CD4-positive, alpha-beta T cell treated with Interleukin-17A for 4 hours (primary cell): ENCODE data around the gene STC2.
"Not testable (repeated sequence)": the region's sequence is repeated elsewhere in the genome, so short reads cannot be mapped to it uniquely, and the experiment has no call there.

Experiments
- DNase-seq: peaks from one replicate; pipeline ENCODE4 v3.0.0-alpha.2; 2020; ENCODE audit warnings: mixed read lengths

The STC2 gene

DNA sequence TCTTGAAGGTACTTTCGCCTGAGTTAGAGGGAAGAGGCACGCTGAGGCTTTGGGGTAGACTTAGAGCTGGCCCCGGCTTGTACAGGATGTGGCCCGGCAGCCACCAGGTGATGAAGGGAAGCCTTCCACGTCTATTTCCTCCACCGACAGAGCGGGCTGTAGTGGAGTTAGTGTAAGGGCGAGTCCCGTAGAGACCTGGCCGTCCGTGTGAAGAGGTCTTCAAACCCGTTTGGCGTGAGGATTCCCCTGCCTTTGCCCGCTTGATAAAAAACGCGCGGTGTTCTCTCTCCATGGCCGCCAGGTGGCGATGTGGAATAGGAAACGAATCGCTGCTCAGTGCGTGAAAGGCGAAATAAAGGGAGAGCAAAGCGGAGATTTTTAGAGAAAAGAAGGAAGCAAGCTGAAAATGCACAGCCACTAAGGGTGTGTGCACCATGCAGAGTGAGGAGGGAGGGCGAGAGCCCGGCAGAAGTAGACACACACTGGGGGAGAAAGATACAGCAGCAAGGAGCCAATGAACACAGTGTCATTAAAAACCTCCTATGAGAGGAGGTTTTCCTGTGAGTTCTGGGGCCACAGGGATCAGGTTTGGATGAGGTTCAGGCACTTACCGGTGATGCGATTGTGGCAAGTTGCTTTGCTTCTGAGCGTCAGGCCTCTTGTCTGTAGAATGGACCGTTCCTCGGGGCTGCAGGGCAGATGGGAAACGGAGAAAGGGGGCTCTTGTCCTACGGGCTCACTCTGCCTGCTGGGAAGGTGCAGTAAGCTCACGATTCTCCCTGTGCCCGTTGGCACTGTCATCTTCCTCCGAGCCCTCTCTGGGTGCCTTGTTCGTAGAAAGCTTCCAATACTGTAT is 34.2 kb downstream of the STC2 start:
- peak; percentile 68 for DNase-seq

DNA sequence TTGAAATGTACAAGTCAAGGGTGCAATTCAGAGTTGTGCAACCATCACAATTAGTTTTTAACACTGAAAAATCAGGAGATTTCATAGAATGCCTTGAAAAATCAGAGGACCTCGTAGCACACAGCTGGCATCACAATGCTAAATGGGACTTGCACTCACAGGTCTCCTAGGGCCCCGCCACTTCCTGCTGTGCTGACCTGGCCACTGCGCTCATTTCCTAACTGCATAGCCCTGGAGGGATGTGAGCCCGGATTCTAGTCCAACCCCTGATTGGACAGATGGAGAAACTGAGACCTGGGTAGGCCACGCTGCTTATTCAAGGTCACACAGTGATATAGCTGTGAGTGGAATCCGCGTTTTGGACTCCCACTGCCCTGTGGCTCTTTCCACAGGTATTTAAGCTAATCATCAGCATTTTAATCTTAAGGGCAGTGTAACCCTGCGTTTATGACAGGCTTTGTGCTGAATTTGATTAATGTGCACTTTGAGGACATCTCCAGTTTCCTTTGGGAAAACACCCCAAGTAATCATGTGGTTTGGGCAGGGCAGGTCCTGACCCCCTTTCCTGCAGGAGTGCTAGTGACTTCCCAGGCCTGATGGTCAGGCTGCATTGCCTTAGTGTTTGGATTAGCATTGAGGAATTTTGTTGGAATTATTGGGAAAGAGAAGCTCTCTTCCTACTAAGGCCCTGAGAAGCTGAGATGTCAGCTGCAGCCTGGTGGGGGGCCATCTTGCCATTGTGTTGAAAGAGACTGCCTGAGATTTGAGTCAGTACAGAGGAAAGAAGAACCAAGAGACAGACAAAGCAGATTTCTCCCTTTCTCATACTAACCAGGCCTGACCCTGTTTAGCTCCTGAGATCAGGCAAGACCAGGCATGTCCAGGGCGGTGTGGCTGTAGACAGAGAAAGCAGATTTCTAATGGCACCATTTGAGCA is 36.2 kb downstream of the STC2 start:
- no peak for DNase-seq

DNA sequence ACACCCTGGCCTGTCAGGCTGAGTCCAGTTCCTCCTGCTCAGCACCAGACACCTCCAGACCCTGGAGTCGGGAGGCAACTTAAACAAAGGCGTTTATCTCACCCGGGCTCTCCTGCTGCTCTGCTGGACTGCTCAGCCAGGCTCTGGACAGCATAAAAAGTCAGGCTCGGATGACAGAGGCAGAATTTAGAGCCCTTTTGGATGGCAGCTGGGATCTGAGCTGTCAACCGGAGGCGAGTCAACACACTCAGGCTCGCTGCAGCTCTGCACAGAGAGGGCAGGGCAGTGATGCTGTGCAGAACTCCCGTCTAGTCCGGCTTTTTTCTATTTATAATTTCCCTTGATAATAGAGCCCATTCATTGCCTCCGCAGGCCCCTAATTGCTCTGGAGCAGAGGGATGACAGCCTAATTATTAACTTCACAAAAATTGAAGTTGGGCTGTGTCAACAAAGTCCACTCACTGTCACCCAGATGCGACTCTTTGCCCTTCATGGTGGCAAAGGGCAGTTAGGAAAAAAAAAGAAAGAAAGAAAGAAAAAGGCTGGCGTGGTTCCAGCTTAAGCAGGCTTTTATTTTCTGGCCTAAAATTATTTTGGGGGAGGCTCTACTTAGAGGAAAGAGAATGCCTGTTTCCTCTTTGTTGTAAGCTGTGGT is 37.6 kb downstream of the STC2 start:
- no peak for DNase-seq

DNA sequence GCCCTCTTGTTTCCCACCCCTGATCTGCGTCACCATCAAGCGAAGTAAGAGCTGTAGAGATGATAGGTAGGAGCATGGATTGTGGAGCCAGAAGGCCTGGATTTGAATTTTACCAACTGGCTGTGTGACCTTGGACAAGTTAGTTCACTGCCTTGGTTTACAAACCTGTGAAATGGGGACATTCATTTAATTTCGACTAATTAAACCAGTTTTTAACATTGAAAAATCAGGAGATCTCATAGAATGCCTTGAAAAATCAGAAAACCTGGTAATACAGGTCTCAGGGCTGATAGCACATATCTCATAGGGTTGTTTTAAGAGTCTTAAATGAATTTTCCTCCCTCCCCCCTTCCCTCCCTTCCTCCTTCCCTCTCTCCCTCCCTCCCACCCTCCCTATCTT is 38.8 kb downstream of the STC2 start:
- no peak for DNase-seq

DNA sequence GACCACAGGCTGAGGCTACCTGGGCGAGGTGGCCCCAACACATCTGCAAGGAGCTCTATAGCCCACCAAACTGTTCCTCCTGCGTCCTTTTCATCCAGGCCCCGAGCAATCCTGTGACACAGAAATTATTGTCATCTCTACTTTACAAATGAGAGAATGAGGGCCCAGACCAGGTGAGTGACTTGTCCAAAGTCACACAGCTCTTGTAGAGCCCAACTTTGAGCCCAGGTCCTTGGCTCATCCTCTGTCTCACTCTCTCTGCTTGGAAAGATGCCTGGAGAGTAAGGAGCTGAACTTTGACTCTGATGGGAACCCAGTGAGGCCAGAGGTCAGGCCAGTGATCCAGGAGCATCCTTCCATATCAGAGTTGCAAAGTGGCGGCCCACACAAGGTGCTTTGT is 39.6 kb downstream of the STC2 start:
- no peak for DNase-seq

DNA sequence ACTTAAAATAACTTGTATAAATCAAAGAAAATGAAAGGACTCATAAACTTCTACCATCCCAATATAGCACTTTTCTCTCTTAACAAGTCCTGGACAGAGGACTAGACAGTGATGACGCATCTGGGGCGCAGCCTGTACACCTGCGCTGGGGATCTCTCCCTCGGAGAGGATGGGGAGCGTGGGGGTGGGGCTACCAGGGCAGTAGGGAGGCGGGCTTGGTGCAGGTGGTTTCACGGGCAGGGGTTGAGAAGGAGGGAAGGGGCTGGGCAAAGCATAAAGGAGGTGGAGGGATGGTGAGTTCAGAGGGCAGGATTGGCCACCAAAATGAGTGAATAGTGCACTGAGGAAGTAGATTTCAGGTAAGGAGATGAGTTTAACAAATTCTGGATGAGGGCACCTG is 41.1 kb downstream of the STC2 start:
- no peak for DNase-seq

DNA sequence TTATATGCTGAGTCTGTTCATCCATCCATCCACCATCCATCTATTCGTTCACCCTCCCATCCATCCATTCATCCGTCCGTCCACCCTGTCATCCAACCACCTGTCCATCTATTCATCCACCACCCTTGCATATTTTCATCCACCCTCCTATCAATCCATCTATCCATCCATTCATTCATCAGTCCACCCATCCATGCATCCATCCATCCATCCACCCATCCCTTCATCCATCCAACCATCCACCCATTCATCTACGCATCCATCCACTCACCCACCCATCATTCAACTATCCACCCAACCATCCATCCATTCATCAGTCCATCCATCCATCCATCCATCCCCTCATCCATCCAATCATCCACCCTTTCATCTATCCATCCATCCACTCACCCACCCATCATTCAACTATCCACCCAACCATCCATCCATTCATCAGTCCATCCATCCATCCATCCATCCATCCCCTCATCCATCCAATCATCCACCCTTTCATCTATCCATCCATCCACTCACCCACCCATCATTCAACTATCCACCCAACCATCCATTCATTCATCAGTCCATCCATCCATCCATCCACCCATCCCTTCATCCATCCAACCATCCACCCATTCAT is 43.8 kb downstream of the STC2 start:
- not testable (repeated sequence) for DNase-seq

DNA sequence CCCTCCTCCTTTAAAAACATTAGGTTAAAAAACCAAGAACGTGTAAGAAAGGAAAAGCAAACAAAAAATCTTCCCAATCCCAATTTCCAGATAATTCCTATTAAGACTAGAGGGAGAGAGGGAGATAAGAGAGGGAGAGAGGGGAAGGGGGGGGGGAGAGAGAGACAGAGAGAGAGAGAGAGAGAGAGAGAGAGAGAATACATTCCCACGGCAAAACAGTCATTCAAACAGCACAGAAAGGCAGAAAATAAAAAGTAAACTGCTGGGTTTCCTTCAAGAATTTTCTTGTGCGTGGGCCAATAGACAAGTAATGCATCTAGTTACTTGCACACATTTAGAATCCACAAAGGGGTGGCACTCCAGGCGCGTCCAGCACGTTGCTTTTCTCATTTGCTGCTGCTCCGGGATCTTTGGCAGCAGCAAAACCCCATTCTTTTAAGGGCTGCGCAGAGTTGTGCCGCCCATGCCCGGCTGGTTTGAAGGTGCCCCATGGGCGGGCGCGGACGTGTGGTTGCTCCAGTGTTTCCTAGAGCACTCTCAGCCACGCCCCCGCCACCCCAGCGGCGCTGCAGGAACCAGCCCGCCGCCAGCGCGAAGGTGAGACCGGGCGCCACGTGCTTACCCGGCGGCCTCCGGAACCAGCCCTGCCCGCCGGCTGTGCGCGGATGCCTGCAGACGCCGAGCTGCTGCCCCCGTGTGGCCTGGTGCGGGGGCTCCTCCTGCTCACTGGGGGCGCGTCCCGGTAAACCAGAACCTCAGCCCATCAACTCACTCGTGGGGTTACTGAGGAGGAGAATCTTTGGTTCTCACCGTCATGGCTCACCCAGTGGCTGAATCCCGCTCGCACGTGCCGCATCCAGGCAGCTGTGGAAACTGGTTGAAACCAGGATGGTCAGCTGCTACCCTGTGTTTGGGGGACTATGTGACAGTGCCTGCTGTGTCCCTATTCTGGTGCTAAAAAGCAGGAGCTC is 44.6 kb downstream of the STC2 start:
- DNase-seq = peak; percentile 69

DNA sequence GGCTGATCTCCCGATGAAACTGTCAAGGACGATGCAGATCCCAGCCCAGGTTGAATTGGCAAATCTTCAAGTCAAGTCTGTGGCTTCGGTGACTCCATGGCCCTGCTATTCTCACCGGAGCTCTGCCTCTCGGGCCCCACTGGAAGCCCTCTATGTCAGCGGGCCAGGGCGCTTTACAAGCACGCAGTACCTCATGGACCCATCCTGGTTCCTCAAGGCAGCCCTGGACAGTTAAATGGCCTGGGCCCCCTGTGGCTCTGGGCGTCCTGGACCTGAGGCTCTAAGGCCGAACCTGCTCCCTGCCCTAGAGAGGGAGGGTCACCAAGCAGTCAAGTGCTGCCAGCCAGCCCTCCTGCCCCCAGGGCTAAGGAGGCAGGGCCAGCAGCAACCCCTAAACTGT is 45.3 kb downstream of the STC2 start:
- no peak for DNase-seq

DNA sequence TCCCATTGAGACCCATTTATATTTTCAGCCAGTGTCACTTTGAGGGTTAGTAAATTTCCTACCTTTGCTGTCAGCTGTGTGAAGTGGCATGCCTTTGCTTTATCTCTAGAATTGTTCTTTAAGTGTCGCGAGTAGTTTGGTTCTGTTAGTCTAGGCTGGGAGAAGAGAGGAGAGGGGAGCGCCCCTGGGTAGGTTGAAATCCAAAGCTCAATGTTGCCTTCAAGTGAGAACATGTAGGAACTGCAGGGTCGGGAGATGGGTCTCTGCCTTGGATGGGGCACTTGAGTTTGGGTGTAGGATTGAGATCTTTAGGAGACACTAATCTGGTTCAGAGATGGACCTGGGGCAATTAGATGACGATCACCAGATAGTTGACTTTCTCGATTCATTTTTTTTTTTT is 46.3 kb downstream of the STC2 start:
- no peak for DNase-seq

DNA sequence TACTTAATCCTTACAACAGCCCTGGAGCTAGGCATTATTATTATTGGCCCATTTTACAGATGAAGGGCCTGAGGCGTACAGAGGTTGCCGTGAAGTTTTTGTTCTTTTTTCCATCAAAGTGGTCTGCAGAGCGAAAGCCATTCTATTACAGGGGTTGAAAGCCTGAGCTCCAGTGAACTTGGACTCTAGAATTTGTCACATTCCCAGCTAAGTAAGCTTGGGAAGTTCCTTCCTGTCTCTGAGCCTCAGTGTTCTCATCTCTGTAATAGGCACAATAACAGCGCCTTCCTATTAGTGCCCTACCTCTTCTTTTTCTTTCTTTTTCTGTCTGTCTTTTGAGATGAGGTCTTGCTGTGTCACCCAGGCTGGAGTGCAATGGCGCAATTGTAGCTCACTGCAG is 49.0 kb downstream of the STC2 start:
- no peak for DNase-seq

DNA sequence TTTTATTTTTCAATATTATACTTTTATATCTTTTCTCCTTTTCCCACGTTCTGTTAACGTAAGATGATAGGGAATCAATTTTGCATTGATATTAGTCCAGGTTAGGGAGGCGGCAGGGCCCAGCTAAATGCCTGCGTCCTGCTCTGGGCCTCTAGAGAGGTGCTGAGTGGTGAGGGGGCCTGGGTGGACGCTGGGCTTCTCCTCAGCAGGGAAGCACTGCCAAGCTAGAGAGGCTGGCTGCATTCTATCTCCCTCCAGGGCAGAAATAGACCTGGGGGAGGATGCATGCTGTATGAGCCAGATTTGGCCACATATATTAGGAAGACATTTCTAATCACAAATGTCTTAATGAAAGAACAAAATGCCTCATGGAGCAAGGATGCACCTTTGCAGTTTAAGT is 49.6 kb downstream of the STC2 start:
- no peak for DNase-seq

DNA sequence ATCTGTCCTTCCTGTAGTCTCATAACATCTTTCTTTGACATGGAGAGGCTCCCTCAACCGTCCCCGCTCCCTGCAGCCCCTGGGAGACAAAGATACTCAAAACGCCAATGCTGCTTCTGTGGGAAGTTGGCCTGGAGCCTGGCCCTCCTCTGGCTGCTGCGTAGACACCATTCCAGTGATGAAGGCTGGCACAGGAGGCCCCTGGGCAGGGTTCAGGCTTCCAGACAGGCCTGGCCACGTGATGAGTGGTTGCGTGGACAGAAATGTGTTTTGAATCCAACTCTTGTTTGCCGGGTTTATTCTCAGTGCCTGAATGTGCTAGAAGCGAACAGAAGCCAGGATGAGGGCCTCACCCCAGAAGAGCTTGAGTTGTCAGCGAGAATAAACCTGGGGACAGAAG is 50.0 kb downstream of the STC2 start:
- no peak for DNase-seq

DNA sequence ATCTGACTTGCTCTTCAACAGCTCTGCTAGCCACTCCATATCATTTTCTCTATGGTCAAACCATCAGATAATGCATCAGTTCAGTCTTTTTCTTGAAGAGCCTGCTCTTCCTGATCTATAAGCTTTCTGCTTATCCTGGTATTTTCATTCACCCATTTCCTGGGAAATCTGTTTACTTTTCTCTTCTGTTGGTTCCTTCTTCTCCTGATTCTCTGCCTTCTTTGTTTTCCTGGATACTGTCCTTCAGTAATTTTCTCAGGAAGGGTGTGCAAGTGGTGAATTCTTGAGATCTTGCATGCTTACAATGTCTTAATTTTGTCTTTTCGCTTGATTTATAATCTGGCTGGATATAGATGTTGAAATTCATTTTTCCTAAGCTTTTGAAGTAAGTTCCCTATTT is 53.4 kb downstream of the STC2 start:
- DNase-seq = no peak

DNA sequence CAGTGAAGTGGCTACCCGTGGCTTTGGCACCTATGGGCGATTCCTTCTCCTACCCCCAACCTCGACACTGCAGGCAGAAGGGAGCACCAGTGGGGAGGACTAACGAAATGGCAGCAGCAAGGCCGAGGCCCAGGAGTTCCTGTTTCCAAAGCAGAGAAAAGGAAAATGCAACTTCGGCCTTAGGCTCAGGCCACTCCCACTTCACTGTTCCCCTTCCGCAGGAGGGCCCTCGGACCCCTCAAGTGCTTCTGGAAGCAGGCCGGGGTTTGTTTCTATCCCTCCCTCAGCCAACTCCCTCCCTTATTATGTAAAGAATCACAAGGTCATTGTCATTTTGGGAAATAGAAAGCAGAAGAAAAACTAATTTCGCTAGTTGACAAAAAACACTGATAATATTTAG is 56.8 kb downstream of the STC2 start:
- no peak for DNase-seq

DNA sequence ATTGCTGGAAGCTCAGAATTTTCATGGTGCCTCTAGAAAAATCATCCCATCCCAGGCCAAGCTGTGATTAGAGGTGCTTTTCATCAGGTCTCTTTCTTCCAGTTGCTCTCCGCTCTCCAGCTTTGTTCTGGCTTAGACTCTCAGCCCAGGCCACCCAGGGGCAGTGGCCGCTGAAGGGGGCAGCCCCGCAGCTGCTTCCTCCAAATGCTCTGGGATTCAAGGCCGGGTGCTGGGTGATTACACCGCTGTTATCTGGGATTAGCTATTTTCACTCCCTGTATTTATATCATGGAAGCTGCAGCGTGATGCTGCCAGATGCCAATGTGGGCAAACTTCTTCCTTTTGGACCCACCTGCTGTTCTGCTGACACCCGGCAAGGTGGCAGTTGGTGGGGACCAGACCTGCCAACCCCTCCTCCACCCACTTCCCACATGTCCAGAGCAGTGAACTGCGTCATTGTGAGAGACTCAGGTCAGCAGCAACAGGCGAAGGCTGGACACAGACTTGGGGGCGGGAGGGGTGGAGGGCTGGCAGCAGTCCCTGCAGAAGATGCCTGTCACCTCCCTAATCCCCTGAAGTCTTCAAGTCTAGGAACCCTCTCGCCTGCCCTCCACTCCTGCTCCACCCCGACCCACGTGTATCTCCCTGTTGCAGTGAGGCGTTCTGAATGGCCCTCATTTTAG is 59.3 kb downstream of the STC2 start:
- DNase-seq = no peak

DNA sequence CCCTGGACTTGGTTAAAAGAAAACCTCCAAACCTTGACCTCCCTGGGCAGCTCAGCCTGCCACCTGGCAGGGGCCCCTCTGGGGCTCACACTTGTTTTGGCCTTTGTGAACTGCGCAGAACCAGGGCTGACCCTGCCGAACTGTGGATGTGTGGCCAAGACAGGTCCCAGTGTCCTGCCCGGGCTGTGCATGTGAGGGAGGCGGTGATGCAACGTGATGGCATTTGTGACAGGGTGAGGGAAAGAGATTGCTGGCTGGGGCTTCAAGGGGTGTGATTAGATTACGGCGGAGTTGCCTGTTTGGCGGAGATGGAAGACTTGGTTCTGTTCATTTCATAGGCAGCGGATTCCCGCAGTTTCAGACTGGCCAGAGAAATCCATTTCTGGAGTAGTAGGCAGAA is 62.8 kb downstream of the STC2 start:
- no peak for DNase-seq
